K562 (cell line): ENCODE measurements around the gene NECAB3.

Source experiments
- BRCA1 ChIP-seq, 2 experiments: fragments of 450-650 bp in 1 of 2; sonication (generic) in 1 of 2; formaldehyde crosslinking in 1 of 2; IDR thresholded peaks; 2 replicates each; pipeline versions ENCODE4 v1.5.0 to v1.6.1; 2017 to 2020; ENCODE audit warnings: mild to moderate bottlenecking in 1 of 2, missing genetic modification reagents in 1 of 2
- FOXM1 ChIP-seq, 2 experiments: fragments of 450-650 bp in 1 of 2; sonication (generic) in 1 of 2; formaldehyde crosslinking in 1 of 2; IDR thresholded peaks; 2 replicates each; pipeline versions ENCODE4 v1.6.1 to v1.9.0; 2017 to 2022; ENCODE audit warnings: low read depth in 2 of 2, mild to moderate bottlenecking in 2 of 2, missing genetic modification reagents in 1 of 2, moderate library complexity in 1 of 2

GRCh38 chr20:33656783-33657703 is 17.2 kb downstream of the NECAB3 start:
- TF ChIP-seq FOXM1 (IDR thresholded peaks at IDR 0.05; ENCODE audit: low read depth), result no peak
- TF ChIP-seq FOXM1 (CRISPR knock-in tag; IDR thresholded peaks at IDR 0.05; ENCODE audit: low read depth), result no peak
- TF ChIP-seq BRCA1 (IDR thresholded peaks at IDR 0.05), result no peak
- TF ChIP-seq BRCA1 (CRISPR knock-in tag; IDR thresholded peaks at IDR 0.05), result no peak
